Gastrocnemius medialis (tissue), 4 donors: Measurements from ENCODE around the gene ADRM1. TPM values are rescaled to one million over a fixed set of nuclear protein-coding genes. Genes with fewer than 3 reads are reported as not detected.

ENCODE experiments used
- ATAC-seq, 2 donors: fragments of 150-250 bp; one replicate each; pipeline ENCODE4 v1.9.1; 2016
- DNase-seq, 2 donors: peaks; one replicate each; pipeline ENCODE4 v3.0.0-alpha.2; 2019
- H3K27ac ChIP-seq, 4 donors: fragments of 200-600 bp; sonication (generic); 1 replicate in 1 of 4; 2 replicates in 3 of 4; pipeline ENCODE4 v1.5.1; 2016 to 2018; ENCODE audit warnings: mild to moderate bottlenecking in 2 of 4, moderate library complexity in 1 of 4
- H3K27me3 ChIP-seq, 3 donors: fragments of 200-600 bp; sonication (generic) in 2 of 3; 1 replicate in 1 of 3; 2 replicates in 2 of 3; pipeline versions ENCODE4 v1.5.1 to v1.6.0; 2016 to 2019; ENCODE audit warnings: mild to moderate bottlenecking in 1 of 3, moderate library complexity in 1 of 3
- H3K36me3 ChIP-seq, 2 donors: fragments of 200-600 bp; sonication (generic) in 1 of 2; one replicate each; pipeline ENCODE4 v1.5.1; 2017 to 2018
- H3K4me1 ChIP-seq, 2 donors: fragments of 200-600 bp; sonication (generic) in 1 of 2; one replicate each; pipeline ENCODE4 v1.5.1; 2016 to 2017; ENCODE audit warnings: mild to moderate bottlenecking in 2 of 2
- H3K4me3 ChIP-seq, 4 donors: fragments of 200-600 bp; sonication (generic) in 3 of 4; 1 replicate in 1 of 4; 2 replicates in 3 of 4; pipeline ENCODE4 v1.5.1; 2016 to 2019; ENCODE audit warnings: mild to moderate bottlenecking in 2 of 4
- H3K9me3 ChIP-seq, 3 donors: fragments of 200-600 bp; sonication (generic) in 2 of 3; 1 replicate in 1 of 3; 2 replicates in 2 of 3; pipeline ENCODE4 v1.5.1; 2016 to 2019
- POLR2A ChIP-seq, 2 donors: fragments of 450-650 bp; IDR thresholded peaks; one replicate each; pipeline ENCODE4 v1.6.1; 2017; ENCODE audit warnings: antibody characterized with exemption in 2 of 2, mild to moderate bottlenecking in 2 of 2, moderate library complexity in 2 of 2
- in situ Hi-C, 4 donors: fragments of 200-750 bp; cut with MboI; loops; one replicate each; pipeline versions ENCODE4 v1.15.0 to v1.8.0; 2017; ENCODE audit warnings: low sequenced_read_pairs in 4 of 4
- intact Hi-C: fragments of 100-400 bp; cut with DNase I; formaldehyde crosslinking; loops from one replicate; pipeline ENCODE4 v1.15.1; 2023; ENCODE audit warnings: low total_unique reads
- total RNA-seq, 4 donors: library from RNA; depleted of rRNA; stranded (reverse); fragments of >200 nt; gene quantifications; one replicate each; pipeline versions ENCODE4 v1.1.0 to v1.2.3, GENCODE V29; 2016
- TF ChIP-seq, protein P1 (sequence below), 5 experiments: fragments of 450-650 bp in 3 of 5; fragments of 200-600 bp in 2 of 5; sonication (generic) in 2 of 5; IDR thresholded peaks in 4 of 5; conservative IDR thresholded peaks in 1 of 5; 1 replicate in 4 of 5; 2 replicates in 1 of 5; pipeline ENCODE4 v1.5.1; 2016 to 2019; ENCODE audit warnings: antibody characterized with exemption in 5 of 5, mild to moderate bottlenecking in 3 of 5, moderate library complexity in 3 of 5

Gene ADRM1
- total RNA-seq, 4 donors from 2014 or later: 389 to 644 (median 611) TPM

DNA sequence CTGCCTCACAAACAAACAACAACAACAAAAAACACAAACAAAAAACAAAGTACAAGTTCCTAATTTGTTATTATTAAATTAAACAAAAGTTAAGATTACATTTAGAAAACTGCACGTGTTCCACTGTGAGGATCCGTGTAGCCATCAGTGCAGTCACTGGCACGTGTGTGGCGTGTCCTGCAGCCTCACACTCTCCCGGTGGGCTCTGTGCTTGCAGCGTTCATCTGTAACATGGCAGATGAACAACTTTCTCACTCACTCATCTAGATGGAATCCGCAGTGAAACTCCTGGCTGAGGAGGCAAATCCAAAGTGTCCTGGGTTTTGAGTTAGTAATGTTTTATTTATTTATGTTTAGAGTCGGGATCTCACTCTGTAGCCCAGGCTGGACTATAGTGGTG, 12.9 kb upstream of the ADRM1 start:
- Histone ChIP-seq H3K27me3 (no peaks in the 10 kb centered on the region), H3K27ac (no peak overlapping the region), H3K4me1 (peaks cover 0 to 5% of the 10 kb centered on the region in 2 donors), H3K4me3 (no peak overlapping the region), H3K9me3 (no peaks in the 10 kb centered on the region), H3K36me3 (peaks cover 0 to 82% of the 10 kb centered on the region in 2 donors)
- in situ Hi-C loops: loop anchor here in 3 of 4 donors (5.0 to 25.0 kb wide), 3 partner anchors 92 to 97 kb away; partner anchors contain the start of gene RPS21 (in 2 of the 3)
- TF ChIP-seq, protein P1, sequence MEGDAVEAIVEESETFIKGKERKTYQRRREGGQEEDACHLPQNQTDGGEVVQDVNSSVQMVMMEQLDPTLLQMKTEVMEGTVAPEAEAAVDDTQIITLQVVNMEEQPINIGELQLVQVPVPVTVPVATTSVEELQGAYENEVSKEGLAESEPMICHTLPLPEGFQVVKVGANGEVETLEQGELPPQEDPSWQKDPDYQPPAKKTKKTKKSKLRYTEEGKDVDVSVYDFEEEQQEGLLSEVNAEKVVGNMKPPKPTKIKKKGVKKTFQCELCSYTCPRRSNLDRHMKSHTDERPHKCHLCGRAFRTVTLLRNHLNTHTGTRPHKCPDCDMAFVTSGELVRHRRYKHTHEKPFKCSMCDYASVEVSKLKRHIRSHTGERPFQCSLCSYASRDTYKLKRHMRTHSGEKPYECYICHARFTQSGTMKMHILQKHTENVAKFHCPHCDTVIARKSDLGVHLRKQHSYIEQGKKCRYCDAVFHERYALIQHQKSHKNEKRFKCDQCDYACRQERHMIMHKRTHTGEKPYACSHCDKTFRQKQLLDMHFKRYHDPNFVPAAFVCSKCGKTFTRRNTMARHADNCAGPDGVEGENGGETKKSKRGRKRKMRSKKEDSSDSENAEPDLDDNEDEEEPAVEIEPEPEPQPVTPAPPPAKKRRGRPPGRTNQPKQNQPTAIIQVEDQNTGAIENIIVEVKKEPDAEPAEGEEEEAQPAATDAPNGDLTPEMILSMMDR (IDR thresholded peaks at IDR 0.05 in 4 of 5, conservative IDR thresholded peaks at IDR 0.05 in 1 of 5): no peak
- no peak for TF ChIP-seq POLR2A (IDR thresholded peaks at IDR 0.05)
- no peak for DNase-seq
- no peak for ATAC-seq
- intact Hi-C loops: no loop called here

DNA sequence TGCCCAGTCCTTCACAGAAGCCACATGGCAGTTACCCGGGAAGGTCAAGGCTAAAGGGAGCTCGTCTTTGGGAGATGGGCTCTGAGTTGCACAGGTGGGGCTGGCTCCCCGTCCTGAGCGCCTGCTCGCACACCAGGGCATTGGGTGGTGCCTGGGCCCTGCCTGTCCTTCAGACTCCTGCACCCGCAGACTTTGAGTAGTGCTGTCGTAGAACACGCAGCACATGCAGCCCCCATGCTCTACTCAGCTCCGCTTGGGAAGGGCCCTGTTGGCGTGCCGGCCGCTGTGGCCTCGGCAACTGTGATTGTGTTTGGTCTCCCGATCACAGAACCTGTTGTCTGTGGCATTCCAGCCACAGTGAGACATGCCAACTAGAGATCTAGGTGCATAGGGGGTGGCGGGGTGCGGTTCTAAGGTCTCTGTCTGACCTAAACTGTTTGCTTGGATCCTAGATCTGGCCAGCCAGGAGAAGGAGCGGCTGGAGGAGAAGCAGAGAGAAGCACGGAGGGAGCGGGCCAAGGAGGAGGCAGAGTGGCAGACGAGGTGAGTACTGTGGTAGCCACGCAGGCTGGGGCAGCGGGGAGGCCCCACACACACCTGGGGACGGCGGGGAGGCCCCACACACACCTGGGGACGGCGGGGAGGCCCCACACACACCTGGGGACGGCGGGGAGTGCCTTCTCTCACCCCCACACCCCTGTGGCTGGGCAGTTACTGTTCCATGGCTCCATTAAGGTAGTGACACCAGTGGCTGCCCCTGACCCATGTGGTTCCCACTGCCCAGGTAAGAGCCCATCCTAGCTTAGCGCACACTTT, 11.3 kb upstream of the ADRM1 start:
- DNase-seq (no peak), ATAC-seq (no peak)
- H3K4me3 ChIP-seq: no peak overlapping the region
- TF ChIP-seq, protein P1 (IDR thresholded peaks at IDR 0.05 in 4 of 5, conservative IDR thresholded peaks at IDR 0.05 in 1 of 5): no peak
- TF ChIP-seq POLR2A (IDR thresholded peaks at IDR 0.05): no peak
- H3K36me3 ChIP-seq: peaks cover 0 to 82% of the 10 kb centered on the region in 2 donors
- in situ Hi-C loops: loop anchor here in 3 of 4 donors (5.0 to 25.0 kb wide), 3 partner anchors 91 to 96 kb away; partner anchors contain the start of gene RPS21 (in 2 of the 3)
- no peak overlapping the region for H3K27ac ChIP-seq
- H3K27me3 ChIP-seq: no peaks in the 10 kb centered on the region
- H3K4me1 ChIP-seq: no peaks in the 10 kb centered on the region
- intact Hi-C loops: no loop called here
- H3K9me3 ChIP-seq: no peaks in the 10 kb centered on the region

DNA sequence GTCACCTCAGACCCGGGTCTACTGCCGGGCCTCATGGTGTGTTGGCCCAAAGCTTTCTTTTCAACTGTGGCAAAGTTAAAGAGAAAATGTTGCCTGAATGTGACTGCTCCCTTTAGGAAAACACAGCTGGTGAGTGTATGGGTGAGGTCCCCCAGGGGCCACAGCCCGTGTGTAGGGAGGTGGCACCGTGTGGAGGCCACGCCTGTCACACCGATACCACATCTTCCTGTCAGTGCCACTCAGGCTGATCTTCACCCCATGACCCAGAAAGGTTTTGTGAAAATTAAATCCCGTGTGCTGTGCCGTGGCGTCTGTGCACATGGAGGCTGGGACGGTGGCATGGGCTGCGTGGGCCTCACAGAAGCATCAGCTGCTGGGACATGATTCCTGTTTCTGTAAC, 10.7 kb upstream of the ADRM1 start:
- H3K9me3 ChIP-seq: no peaks in the 10 kb centered on the region
- peaks cover 0 to 82% of the 10 kb centered on the region in 2 donors for H3K36me3 ChIP-seq
- ATAC-seq (no peak), DNase-seq (no peak)
- no peak overlapping the region for H3K27ac ChIP-seq
- no peaks in the 10 kb centered on the region for H3K4me1 ChIP-seq
- in situ Hi-C loops: loop anchor here in 3 of 4 donors (5.0 to 25.0 kb wide), 3 partner anchors 90 to 95 kb away; partner anchors contain the start of gene RPS21 (in 2 of the 3)
- TF ChIP-seq POLR2A (IDR thresholded peaks at IDR 0.05): no peak
- TF ChIP-seq, protein P1 (IDR thresholded peaks at IDR 0.05 in 4 of 5, conservative IDR thresholded peaks at IDR 0.05 in 1 of 5): no peak
- no peak overlapping the region for H3K4me3 ChIP-seq
- intact Hi-C loops: no loop called here
- H3K27me3 ChIP-seq: no peaks in the 10 kb centered on the region

DNA sequence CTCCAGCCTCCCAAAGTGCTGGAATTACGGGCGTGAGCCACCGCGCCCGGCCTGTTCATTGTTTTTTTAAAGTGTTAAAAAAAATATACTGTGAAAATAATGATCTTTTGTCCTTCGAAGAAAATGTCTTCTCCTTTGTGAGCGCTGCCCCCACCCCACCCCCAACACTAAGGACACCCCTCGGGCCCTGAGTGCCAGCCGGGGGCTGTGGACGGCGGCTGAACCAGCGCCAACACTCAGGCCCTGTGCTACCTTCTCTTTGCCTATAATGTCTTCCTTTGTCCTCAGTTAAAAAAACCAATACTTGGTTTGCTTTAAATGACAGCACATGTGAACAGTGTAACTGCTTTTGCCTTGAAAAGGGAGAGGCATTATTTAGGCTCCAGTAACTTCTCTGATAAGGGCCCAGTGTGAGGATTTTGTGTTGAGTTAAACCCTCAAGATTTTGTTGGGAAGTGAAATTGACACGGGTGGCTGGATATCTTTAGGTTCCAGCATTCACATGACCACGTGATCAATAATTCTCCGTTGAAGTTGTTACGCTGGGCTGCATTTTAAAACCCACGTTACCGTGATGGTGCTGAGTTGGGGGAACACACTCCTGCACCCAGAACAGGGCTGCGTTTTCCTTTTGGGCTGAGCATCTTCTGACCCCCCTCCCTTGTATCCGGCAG, 9.5 kb upstream of the ADRM1 start:
- DNase-seq: no peak
- in situ Hi-C loops: loop anchor here in 3 of 4 donors (5.0 to 25.0 kb wide), 3 partner anchors 89 to 94 kb away; partner anchors contain the start of gene RPS21 (in 2 of the 3)
- intact Hi-C loops: no loop called here

More for the DNA sequence above, 9.5 kb upstream of the ADRM1 start:
- Histone ChIP-seq H3K27me3 (no peaks in the 10 kb centered on the region), H3K27ac (no peak overlapping the region), H3K4me1 (no peaks in the 10 kb centered on the region), H3K9me3 (no peaks in the 10 kb centered on the region), H3K36me3 (peaks cover 0 to 81% of the 10 kb centered on the region in 2 donors), H3K4me3 (no peak overlapping the region)
- ATAC-seq: no peak
- TF ChIP-seq, protein P1 (IDR thresholded peaks at IDR 0.05 in 4 of 5, conservative IDR thresholded peaks at IDR 0.05 in 1 of 5): no peak
